GM12891 (cell line): Measurements from ENCODE around the gene LOX.

ENCODE experiments used
- POLR2A ChIP-seq: IDR thresholded peaks from 2 replicates; pipeline ENCODE4 v1.6.1; 2011; ENCODE audit warnings: low read depth, low read length, control low read depth
- POLR2AphosphoS5 ChIP-seq: IDR thresholded peaks from 2 replicates; pipeline ENCODE4 v1.6.1; 2011; ENCODE audit warnings: low read depth, low read length, control low read depth
- POU2F2 ChIP-seq: IDR thresholded peaks from 2 replicates; pipeline ENCODE4 v1.6.1; 2011; ENCODE audit warnings: low read depth, mild to moderate bottlenecking, control low read depth, low read length, moderate library complexity
- SPI1 ChIP-seq: IDR thresholded peaks from 2 replicates; pipeline ENCODE4 v1.6.1; 2011; ENCODE audit warnings: low read depth, low read length, control low read depth
- TAF1 ChIP-seq: IDR thresholded peaks from 2 replicates; pipeline ENCODE4 v1.6.1; 2011; ENCODE audit warnings: low read depth, low read length, control low read depth

GRCh38 chr5:122121479-122122465 is 43.7 kb upstream of the LOX start:
- TF ChIP-seq POLR2A = no peak
- TF ChIP-seq POLR2AphosphoS5 = no peak
- no peak for TF ChIP-seq SPI1
- no peak for TF ChIP-seq POU2F2
- no peak for TF ChIP-seq TAF1
